T follicular helper cell (primary cell): ENCODE measurements around the gene ZNF512.
"Not testable (repeated sequence)": the region's sequence is repeated elsewhere in the genome, so short reads cannot be mapped to it uniquely, and the experiment has no call there.

Experiments
- DNase-seq: peaks from one replicate; pipeline ENCODE4 v3.0.0-alpha.2; 2020; ENCODE audit warnings: low read depth

ZNF512 gene

DNA sequence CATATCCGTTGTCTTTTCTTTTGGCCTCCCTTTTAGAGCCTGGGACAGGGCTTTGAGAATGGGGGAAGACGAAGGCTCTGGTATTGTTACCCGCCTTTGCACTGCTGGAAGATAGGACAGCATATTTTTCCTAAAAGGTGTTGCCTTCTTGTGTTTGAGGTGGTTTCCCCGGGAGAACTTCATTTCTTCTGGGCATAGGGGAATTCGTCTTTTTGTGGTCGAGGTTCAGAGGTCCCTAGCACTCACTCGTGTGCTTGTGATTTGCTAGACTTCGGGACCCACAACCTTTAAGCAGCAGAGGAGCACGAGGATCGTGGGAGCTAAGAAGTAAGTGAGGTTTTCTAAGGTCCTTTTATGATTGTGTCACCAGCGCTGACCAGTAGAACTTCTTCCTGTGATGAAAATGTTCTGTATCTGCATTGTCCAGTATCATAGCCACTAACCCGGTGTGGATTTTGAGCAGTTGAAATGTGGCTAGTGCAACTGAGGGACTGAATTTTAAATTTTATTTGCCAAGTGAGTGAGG, 611 bp downstream of the ZNF512 start:
- no peak for DNase-seq

GRCh38 chr2:27584597-27584996, 1.8 kb downstream of the ZNF512 start:
- DNase-seq: no peak

GRCh38 chr2:27587025-27587424, 4.2 kb downstream of the ZNF512 start:
- DNase-seq: no peak

DNA sequence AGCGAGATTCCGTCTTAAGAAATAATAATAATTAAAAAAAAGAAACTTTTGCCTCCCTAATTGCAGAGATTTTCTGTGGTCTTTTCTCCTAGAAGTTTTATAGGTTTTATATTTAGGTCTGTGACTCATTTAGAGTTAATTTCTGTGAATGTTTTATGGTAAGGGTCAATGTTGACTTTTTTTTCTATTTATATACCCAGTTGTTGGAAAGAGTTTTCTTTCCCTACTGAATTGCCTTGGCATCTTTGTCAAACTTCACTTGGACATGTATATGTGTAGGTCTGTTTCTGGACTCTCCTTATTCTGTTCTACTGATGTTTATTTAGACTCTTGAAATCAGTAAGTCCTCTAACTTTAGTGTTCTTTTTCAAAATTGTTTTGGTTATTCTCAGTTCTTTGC, 5.5 kb downstream of the ZNF512 start:
- no peak for DNase-seq

DNA sequence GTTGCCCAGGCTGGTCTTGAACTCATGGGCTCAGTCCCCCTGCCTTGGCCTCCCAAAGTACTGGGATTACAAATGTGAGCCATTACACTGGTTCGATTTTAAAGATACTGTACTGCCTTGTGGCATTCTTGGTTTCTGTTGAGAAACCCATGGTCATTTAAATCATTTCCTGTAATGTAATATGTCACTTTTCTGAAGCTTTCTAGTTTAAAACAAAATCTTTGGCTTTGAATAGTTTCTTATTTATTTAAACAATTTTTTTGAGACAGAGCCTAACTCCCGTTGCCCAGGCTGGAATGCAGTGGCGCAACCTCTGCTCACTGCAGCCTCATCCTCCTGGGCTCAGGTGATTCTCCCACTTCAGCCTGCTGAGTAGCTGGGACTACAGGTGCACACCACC, 8.9 kb downstream of the ZNF512 start:
- no peak for DNase-seq

GRCh38 chr2:27593240-27593639, 10.4 kb downstream of the ZNF512 start:
- no peak for DNase-seq

DNA sequence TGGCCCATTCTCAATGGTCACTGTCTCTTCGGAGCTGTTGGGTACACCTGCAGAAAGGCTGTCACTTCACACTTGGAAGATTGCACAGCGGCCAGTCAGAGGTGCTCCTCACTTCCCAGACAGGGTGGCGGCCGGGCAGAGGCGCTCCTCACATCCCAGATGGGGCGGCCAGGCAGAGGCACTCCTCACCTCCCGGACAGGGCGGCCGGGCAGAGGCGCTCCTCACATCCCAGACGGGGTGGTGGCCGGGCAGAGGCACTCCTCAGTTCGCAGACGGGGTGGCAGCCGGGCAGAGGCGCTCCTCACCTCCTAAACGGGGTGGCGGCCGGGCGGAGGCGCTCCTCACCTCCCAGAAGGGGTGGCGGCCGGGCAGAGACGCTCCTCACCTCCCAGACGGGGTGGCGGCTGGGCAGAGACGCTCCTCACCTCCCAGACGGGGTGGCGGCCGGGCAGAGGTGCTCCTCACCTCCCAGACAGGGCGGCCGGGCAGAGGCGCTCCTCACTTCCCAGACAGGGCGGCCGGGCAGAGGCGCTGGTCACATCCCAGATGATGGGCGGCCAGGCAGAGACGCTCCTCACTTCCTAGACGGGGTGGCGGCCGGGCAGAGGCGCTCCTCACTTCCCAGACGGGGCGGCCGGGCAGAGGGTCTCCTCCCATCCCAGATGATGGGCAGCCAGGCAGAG, 11.3 kb downstream of the ZNF512 start:
- DNase-seq: not testable (repeated sequence)

- DNase-seq: not testable (repeated sequence)
These were observed 12.6 kb downstream of the ZNF512 start for GRCh38 chr2:27595412-27595811.

DNA sequence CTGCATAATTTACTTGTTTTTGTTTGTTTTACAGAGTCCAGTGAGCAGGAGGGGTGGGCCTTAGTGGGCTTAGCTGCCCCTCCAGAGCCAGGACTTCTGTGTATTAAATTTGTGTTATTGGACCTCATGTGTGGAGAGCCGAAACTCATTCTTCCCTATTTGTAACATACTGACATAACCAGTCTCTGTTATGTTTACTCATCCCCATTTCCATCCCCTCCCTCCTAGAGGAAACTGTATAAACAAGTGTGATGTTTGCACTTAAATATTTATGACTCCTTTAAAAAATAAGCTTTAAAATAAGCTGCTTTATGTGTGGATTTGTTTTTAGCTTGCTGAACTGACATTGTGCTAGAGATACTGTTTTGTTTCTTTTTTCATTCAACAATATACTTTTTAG, 13.8 kb downstream of the ZNF512 start:
- DNase-seq: no peak

DNA sequence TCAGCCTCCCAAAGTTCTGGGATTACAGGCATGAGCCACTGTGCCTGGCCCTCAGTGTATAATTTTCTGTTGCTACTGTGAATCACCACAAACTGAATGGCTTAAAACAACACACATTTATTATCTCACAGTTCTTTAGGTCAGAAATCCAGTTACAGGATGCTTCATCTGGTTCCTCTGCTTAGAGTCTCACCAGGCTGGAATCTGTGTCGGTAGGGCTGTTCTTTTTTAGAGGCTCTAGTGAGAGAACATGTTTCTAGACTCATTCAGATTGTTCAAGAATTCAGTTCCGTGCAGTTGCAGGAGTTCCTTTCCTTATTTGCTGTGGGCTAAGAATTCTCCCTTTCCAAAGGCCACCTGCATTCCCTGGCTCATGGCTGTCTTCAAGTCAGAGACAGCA, 23.8 kb downstream of the ZNF512 start:
- no peak for DNase-seq

DNA sequence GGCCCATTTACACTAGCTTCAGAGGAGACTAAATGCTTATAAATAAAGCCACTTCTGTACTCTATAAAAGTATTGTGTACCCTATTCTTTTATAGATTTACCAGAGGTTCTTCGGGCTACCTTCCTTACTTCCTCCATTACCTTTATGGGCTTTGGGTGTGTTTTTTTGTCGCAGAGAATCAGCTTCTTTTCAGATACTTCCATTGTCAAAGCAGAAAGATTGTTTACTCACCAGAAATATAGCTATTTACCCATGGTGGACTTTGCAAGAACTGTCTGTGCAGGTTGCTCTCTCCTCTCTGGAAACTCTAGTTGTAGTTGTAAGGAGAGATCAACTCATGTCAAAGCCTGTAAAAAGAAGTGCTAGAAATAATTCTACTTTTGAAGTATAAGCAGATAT, 31.1 kb downstream of the ZNF512 start:
- DNase-seq: no peak

- DNase-seq: no peak
These were observed 32.5 kb downstream of the ZNF512 start for GRCh38 chr2:27615316-27615715.

GRCh38 chr2:27621524-27621923, 38.7 kb downstream of the ZNF512 start:
- DNase-seq: no peak

DNA sequence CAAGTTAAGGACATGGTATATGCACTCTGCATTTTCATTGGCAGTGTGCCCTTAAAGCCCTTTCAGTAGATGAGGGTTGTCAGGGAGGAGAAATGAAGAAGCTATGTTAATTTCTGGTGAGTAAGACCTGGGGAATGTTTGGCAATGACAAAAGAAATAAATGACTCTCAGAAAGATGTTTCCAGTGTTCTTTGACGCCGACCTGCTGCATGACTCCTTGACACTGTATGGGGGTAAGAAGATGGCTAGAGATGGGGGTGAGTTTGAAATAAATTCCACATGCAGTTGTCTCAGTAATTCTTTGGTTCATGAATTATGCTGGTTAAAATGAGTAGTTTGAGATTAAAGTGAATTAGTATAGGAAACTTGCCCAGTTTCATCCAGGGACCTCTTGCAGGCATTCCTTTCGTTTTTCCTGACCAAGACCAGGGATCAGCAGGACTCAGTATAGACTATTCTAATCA, 40.1 kb downstream of the ZNF512 start:
- DNase-seq: no peak

DNA sequence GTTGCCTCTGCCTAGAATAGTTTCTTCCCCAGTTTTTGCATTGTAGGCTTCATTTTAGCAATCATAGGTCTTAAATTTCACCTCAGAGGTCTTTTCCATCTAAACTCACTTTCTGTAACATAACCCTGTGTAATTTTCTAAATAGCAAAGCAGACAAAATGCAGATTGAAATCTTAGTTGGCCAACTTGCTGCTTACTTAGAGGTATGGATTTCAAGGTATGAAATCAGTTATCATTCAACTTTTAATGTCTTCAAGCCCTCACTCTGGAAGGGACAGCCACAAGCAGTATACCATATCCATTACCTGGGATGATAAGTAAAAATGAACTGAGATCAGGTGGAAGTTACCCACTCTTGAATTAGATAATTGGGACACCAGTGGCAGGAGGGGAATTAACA, 42.1 kb downstream of the ZNF512 start:
- DNase-seq: no peak

GRCh38 chr2:27626323-27626722, 43.5 kb downstream of the ZNF512 start:
- DNase-seq: not testable (repeated sequence)

GRCh38 chr2:27626921-27627320, 44.1 kb downstream of the ZNF512 start:
- not testable (repeated sequence) for DNase-seq

DNA sequence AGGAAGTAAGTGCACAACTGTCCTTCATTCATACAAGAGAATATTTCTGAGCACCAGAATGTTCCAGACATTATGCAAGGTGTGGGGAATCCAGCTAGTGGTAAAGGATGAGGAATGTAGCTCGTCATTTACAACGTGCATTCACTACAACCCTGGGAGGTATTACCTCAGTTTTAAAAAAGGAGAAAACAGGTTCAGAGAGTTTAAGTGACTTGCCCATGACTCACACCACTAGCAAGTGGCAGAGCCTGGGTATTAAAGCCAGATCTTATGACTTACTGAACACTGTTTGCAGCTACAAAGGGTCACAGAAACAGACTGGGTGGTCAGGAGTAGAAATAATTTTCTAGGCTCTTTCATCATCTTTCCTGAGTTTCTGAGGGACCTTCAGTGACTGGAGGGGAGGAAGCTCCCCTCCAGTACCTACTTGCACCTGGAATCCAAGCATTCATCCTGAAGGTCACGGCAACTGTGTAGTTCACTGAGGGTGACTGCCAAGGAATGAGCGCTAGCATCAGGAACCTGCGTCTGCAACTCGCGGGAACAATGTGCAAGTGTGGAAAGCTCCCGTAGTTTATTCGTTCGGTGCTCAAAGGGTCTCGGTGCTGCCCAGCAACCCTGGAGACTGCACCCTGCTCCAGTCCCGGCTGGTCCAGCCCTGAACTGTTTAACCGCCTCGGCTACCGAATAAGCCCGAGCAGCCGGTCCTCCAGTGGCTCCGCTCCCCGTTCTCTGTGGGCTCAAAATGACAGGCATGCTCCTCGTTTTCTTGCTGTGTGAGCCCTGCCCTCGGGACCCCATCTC, 45.3 kb downstream of the ZNF512 start:
- no peak for DNase-seq

GRCh38 chr2:27628767-27629709, 46.2 kb downstream of the ZNF512 start, which contains the start of the genes CCDC121 and GPN1:
Gene CCDC121 (minus strand): TSS chr2:27629012. CDS start chr2:27627799, 1,213 bp downstream.
Gene GPN1 (plus strand): TSS chr2:27629050. CDS start chr2:27629059, 9 bp downstream.
- peak; percentile 93 for DNase-seq

- DNase-seq: not testable (repeated sequence)
These were observed 47.4 kb downstream of the ZNF512 start for GRCh38 chr2:27630257-27630656.

DNA sequence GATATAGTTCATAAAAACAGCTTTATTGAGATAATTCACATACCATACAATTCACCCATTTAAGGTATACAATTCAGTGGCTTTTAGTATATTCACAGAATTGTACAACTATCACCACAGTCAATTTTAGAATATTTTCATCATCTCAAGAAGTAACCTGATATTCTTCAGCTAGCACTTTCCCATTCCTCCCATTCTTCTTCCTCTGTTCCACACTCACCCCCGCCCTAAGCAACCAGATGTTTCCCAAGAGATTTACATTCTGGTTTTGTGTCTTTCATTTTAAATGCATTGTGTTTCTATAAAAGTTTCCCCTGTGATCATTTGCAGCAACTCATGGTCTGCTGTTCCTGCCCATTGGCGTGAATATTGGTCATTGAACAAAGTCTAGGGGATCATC, 51.4 kb downstream of the ZNF512 start:
- no peak for DNase-seq

DNA sequence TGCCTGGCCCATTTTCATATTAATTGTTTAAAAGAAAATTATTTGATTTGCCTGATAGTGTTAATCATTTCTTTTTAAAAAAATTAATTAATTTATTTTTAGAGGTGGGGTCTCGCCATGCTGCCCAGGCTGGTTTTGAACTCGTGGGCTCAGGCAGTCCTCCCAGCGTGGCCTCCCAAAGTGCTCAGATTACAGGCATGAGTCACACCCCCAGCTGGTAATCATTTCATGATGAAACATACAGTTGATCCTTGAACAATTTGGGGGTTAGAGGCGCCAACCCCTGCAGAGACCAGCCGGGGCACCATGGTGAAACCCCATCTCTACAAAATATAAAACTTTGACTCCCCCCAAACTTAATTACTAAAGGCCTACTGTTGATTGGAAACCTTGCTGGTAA, 53.9 kb downstream of the ZNF512 start:
- no peak for DNase-seq
